Cardiac septum (tissue), 1 donor: ENCODE results near the gene TGM4. TPM values are rescaled to one million over a fixed set of nuclear protein-coding genes. Genes with fewer than 3 reads are reported as not detected.
"Not testable (repeated sequence)": the region's sequence is repeated elsewhere in the genome, so short reads cannot be mapped to it uniquely, and the experiment has no call there.

Source experiments
- DNase-seq: peaks from one replicate; pipeline ENCODE4 v3.0.0-alpha.2; 2020; ENCODE audit warnings: low spot score
- intact Hi-C: fragments of 100-400 bp; cut with DNase I; formaldehyde crosslinking; loops from one replicate; pipeline ENCODE4 v1.14.0; 2022
- total RNA-seq: library from RNA; stranded (reverse); fragmentation: NEBNext Ultra II Directional; extraction: Animal tissue kit (Norgen Biotek cat#: 25700); gene quantifications from one replicate; pipeline ENCODE4 v1.2.1, GENCODE V29; 2021
- donor health status: DM: no; HTN: no; CAD: no.

TGM4 gene
- total RNA-seq, 1 donor from 2014 or later = not detected

- DNase-seq = no peak
- intact Hi-C loops = no loop called here
These were observed 58.9 kb downstream of the TGM4 start for GRCh38 chr3:44932986-44933944.

- no peak for DNase-seq
- intact Hi-C loops = no loop called here
These were observed 65.2 kb downstream of the TGM4 start for GRCh38 chr3:44939581-44940036.

GRCh38 chr3:44942202-44942921, 68.0 kb downstream of the TGM4 start:
- intact Hi-C loops = no loop called here
- DNase-seq = no peak

DNA sequence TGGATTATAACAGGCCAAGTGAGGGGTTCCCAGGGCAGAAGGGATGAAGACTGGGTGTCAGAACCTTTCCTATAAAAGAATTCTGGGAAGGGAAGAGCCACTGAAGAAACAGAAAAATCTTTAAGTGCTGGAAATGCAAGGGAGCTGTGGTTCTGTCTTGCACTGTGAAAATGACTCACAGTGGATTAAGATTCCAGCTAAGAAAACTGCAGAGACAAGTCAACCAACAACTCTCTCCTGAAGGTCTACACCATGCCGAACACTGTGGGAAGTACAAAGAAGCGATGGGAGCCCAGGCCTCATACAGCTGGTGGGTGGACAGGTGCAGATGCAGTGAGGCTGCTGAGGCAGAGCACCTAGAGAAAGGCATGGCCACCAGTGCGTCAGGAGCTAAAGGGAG, 73.8 kb downstream of the TGM4 start:
- intact Hi-C loops = no loop called here

GRCh38 chr3:44949770-44950169, 75.4 kb downstream of the TGM4 start:
- intact Hi-C loops = not testable (repeated sequence)
- DNase-seq = peak; percentile 7

More for the DNA sequence above, 73.8 kb downstream of the TGM4 start:
- no peak for DNase-seq

GRCh38 chr3:44950275-44950734, 75.9 kb downstream of the TGM4 start:
- intact Hi-C loops = no loop called here
- DNase-seq = no peak

- peak; percentile 12 for DNase-seq
- intact Hi-C loops = no loop called here
These were observed 78.3 kb downstream of the TGM4 start for GRCh38 chr3:44952689-44953088.

GRCh38 chr3:44954304-44954703, 79.9 kb downstream of the TGM4 start:
- DNase-seq = peak; percentile 4
- intact Hi-C loops = no loop called here

DNA sequence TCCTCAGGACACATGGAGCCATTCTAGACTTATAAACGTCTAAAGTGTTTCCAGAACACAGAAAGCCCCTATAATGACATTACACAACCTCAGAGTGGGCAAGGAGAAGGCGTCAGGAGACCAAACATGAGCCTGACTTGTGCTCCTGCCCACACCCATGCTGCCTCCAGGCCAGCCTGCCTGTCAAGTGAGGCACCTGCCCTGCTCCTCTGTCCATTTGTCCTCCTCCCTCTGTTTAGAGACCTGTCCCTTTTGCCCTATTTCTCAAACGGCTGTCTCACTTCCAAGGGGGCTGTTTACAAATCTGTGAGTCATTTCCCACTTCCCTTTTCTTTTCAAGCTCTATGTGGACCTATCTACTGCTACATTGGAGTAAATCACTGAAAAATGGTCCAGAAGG, 80.6 kb downstream of the TGM4 start:
- peak; percentile 74 for DNase-seq
- intact Hi-C loops = no loop called here

- intact Hi-C loops = no loop called here
- DNase-seq = peak; percentile 56
These were observed 81.5 kb downstream of the TGM4 start for GRCh38 chr3:44955917-44956316.

GRCh38 chr3:44957986-44958385, 83.6 kb downstream of the TGM4 start:
- intact Hi-C loops = no loop called here
- no peak for DNase-seq

- DNase-seq = no peak
- intact Hi-C loops = no loop called here
These were observed 84.0 kb downstream of the TGM4 start for GRCh38 chr3:44958386-44958785.

DNA sequence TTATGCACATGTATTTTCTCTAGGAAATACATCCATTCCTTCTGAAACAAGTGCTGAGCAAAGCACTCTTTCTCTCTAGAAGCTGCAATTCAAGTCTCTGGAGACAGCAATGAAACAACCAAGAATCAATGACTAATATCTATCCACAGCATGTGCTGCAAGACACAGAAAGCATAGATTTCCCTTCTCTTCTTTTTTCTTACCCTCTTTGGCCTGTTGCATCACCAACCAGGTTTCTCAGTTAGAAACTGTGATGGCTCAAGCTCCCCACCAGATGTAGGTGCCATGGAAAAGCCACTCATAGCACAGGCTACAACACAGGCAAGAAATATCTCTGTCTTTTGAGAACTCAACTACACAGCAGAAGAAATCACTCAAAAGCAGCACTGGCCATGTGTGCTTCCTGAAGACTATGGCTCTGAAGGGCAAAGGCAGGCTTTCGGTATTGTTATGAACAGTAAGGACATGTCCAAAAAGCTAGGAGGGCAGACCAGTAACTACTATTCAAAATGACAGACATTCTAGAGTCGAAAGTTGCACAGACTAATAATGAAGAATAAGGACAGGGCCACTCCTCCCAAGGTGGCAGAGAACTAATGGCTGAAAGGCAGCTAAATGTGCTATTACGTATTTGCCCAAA, 86.1 kb downstream of the TGM4 start:
- intact Hi-C loops = no loop called here

GRCh38 chr3:44961888-44962287, 87.5 kb downstream of the TGM4 start:
- DNase-seq = no peak
- intact Hi-C loops = no loop called here

More for the DNA sequence above, 86.1 kb downstream of the TGM4 start:
- no peak for DNase-seq

- no peak for DNase-seq
- intact Hi-C loops = no loop called here
These were observed 88.4 kb downstream of the TGM4 start for GRCh38 chr3:44962621-44963393.

- intact Hi-C loops = no loop called here
- DNase-seq = no peak
These were observed 89.3 kb downstream of the TGM4 start for GRCh38 chr3:44963571-44964325.
